Gastrocnemius medialis (tissue), 4 donors: ENCODE data around the gene FOSB. TPM values are rescaled to one million over a fixed set of nuclear protein-coding genes. Genes with fewer than 3 reads are reported as not detected.

Experiments
- ATAC-seq, 2 donors: fragments of 150-250 bp; one replicate each; pipeline ENCODE4 v1.9.1; 2016
- DNase-seq, 2 donors: peaks; one replicate each; pipeline ENCODE4 v3.0.0-alpha.2; 2019
- H3K27ac ChIP-seq, 4 donors: fragments of 200-600 bp; sonication (generic); 1 replicate in 1 of 4; 2 replicates in 3 of 4; pipeline ENCODE4 v1.5.1; 2016 to 2018; ENCODE audit warnings: mild to moderate bottlenecking in 2 of 4, moderate library complexity in 1 of 4
- H3K27me3 ChIP-seq, 3 donors: fragments of 200-600 bp; sonication (generic) in 2 of 3; 1 replicate in 1 of 3; 2 replicates in 2 of 3; pipeline versions ENCODE4 v1.5.1 to v1.6.0; 2016 to 2019; ENCODE audit warnings: mild to moderate bottlenecking in 1 of 3, moderate library complexity in 1 of 3
- H3K36me3 ChIP-seq, 2 donors: fragments of 200-600 bp; sonication (generic) in 1 of 2; one replicate each; pipeline ENCODE4 v1.5.1; 2017 to 2018
- H3K4me1 ChIP-seq, 2 donors: fragments of 200-600 bp; sonication (generic) in 1 of 2; one replicate each; pipeline ENCODE4 v1.5.1; 2016 to 2017; ENCODE audit warnings: mild to moderate bottlenecking in 2 of 2
- H3K4me3 ChIP-seq, 4 donors: fragments of 200-600 bp; sonication (generic) in 3 of 4; 1 replicate in 1 of 4; 2 replicates in 3 of 4; pipeline ENCODE4 v1.5.1; 2016 to 2019; ENCODE audit warnings: mild to moderate bottlenecking in 2 of 4
- H3K9me3 ChIP-seq, 3 donors: fragments of 200-600 bp; sonication (generic) in 2 of 3; 1 replicate in 1 of 3; 2 replicates in 2 of 3; pipeline ENCODE4 v1.5.1; 2016 to 2019
- CTCF ChIP-seq, 5 experiments: fragments of 450-650 bp in 3 of 5; fragments of 200-600 bp in 2 of 5; sonication (generic) in 2 of 5; IDR thresholded peaks in 4 of 5; conservative IDR thresholded peaks in 1 of 5; 1 replicate in 4 of 5; 2 replicates in 1 of 5; pipeline ENCODE4 v1.5.1; 2016 to 2019; ENCODE audit warnings: antibody characterized with exemption in 5 of 5, mild to moderate bottlenecking in 3 of 5, moderate library complexity in 3 of 5
- POLR2A ChIP-seq, 2 donors: fragments of 450-650 bp; IDR thresholded peaks; one replicate each; pipeline ENCODE4 v1.6.1; 2017; ENCODE audit warnings: antibody characterized with exemption in 2 of 2, mild to moderate bottlenecking in 2 of 2, moderate library complexity in 2 of 2
- in situ Hi-C, 4 donors: fragments of 200-750 bp; cut with MboI; loops; one replicate each; pipeline versions ENCODE4 v1.15.0 to v1.8.0; 2017; ENCODE audit warnings: low sequenced_read_pairs in 4 of 4
- intact Hi-C: fragments of 100-400 bp; cut with DNase I; formaldehyde crosslinking; loops from one replicate; pipeline ENCODE4 v1.15.1; 2023; ENCODE audit warnings: low total_unique reads
- total RNA-seq, 4 donors: library from RNA; depleted of rRNA; stranded (reverse); fragments of >200 nt; gene quantifications; one replicate each; pipeline versions ENCODE4 v1.1.0 to v1.2.3, GENCODE V29; 2016

Gene FOSB
- total RNA-seq, 4 donors from 2014 or later = 0.17 to 1.8 (median 1.6) TPM; not detected in 1

DNA sequence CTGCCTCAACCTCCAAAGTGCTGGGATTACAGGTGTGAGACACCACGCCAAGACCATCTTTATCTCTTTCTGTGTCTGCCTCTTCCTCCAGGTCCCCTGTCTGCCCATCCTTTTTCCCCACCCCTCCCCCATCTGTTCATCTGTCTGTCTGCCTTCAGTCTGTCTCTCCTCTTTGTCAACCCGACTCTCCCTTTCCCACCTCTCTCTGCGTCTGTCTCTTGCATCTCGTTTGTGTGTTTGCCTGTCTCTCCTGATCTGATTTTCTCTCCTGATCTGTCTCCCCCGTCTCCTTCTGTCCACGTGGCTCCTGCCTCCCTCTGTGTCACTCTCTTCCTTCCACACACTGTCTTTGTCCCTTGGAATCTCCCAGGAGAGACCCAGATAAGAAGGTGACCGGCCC, 49.4 kb downstream of the FOSB start:
- H3K27ac ChIP-seq = no peak overlapping the region
- H3K9me3 ChIP-seq = no peaks in the 10 kb centered on the region
- intact Hi-C loops = no loop called here
- TF ChIP-seq POLR2A (IDR thresholded peaks at IDR 0.05) (no peak), CTCF (IDR thresholded peaks at IDR 0.05 in 4 of 5, conservative IDR thresholded peaks at IDR 0.05 in 1 of 5) (no peak)
- H3K27me3 ChIP-seq = no peaks in the 10 kb centered on the region
- in situ Hi-C loops = no loop called here
- peaks cover 0 to 18% of the 10 kb centered on the region in 2 donors for H3K36me3 ChIP-seq
- no peak for ATAC-seq
- no peak overlapping the region for H3K4me3 ChIP-seq
- no peak for DNase-seq
- H3K4me1 ChIP-seq = peaks cover 3 to 29% of the 10 kb centered on the region in 2 donors

DNA sequence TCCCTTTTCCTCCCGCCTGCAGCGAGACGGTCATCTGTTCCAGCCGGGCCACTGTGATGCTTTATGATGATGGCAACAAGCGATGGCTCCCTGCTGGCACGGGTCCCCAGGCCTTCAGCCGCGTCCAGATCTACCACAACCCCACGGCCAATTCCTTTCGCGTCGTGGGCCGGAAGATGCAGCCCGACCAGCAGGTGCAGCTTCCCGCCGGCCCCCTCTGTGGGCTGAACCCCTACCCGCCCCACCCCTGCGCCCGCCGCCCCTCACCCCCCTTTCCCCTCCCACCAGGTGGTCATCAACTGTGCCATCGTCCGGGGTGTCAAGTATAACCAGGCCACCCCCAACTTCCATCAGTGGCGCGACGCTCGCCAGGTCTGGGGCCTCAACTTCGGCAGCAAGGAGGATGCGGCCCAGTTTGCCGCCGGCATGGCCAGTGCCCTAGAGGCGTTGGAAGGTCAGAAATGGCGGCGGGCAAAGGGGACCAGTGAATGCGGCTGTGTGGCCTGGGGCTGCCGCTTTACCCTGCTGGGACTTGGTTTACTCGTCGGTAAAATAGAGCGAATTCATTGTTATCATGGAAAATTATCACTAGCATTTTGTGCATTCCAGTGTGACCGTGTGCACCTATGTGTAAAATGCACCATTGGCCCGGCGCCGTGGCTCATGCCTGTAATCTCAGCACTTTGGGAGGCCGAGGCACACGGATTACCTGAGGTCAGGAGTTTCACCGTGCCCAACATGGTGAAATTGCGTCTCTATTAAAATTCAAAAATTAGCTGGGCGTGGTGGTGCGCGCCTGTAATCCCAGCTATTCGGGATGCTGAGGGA, 50.1 kb downstream of the FOSB start:
- ATAC-seq (no peak), DNase-seq (no peak)
- H3K4me3 ChIP-seq = no peak overlapping the region
- peaks cover 3 to 27% of the 10 kb centered on the region in 2 donors for H3K4me1 ChIP-seq
- H3K9me3 ChIP-seq = no peaks in the 10 kb centered on the region
- in situ Hi-C loops = no loop called here
- H3K27ac ChIP-seq = no peak overlapping the region
- H3K27me3 ChIP-seq = no peaks in the 10 kb centered on the region
- intact Hi-C loops = no loop called here
- peaks cover 0 to 18% of the 10 kb centered on the region in 2 donors for H3K36me3 ChIP-seq
- TF ChIP-seq CTCF (IDR thresholded peaks at IDR 0.05 in 4 of 5, conservative IDR thresholded peaks at IDR 0.05 in 1 of 5) (no peak), POLR2A (IDR thresholded peaks at IDR 0.05) (no peak)

DNA sequence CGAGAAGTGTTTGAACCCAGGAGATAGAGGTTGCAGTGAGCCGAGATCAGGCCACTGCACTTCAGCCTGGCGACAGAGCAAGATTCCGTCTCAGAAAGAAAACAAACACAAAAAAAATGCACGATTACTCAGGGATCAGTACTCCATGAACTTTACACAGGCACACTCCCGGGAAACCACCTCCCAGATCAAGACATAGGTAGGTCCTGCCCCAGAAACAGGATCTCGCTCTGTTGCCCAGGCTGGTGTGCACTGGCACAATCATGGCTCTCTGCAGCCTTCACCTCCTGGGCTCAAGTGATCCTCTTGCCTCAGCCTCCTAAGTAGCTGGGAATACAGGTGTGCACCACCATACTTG, 50.7 kb downstream of the FOSB start:
- H3K27ac ChIP-seq = no peak overlapping the region
- DNase-seq (no peak), ATAC-seq (no peak)
- no peaks in the 10 kb centered on the region for H3K27me3 ChIP-seq
- no peak overlapping the region for H3K4me3 ChIP-seq
- no peaks in the 10 kb centered on the region for H3K9me3 ChIP-seq
- H3K36me3 ChIP-seq = peaks cover 0 to 18% of the 10 kb centered on the region in 2 donors
- TF ChIP-seq CTCF (IDR thresholded peaks at IDR 0.05 in 4 of 5, conservative IDR thresholded peaks at IDR 0.05 in 1 of 5) (no peak), POLR2A (IDR thresholded peaks at IDR 0.05) (no peak)
- intact Hi-C loops (no loop called here), in situ Hi-C loops (no loop called here)
- peaks cover 3 to 21% of the 10 kb centered on the region in 2 donors for H3K4me1 ChIP-seq

- Histone ChIP-seq H3K36me3 (peaks cover 0 to 39% of the 10 kb centered on the region in 2 donors), H3K27me3 (no peaks in the 10 kb centered on the region), H3K9me3 (no peaks in the 10 kb centered on the region), H3K4me3 (no peak overlapping the region), H3K4me1 (peaks cover 0 to 11% of the 10 kb centered on the region in 2 donors), H3K27ac (peak overlapping the region in 1 of 4 donors; percentile 41)
- intact Hi-C loops (loop anchor here (2.0 kb wide), 1 partner anchor 159 kb away; no protein-coding TSS in a partner anchor), in situ Hi-C loops (loop anchor here in 2 of 4 donors (5.0 to 10.0 kb wide), 2 partner anchors 113 to 125 kb away; partner anchors contain the start of gene EML2 (in 1 of the 2))
- TF ChIP-seq POLR2A (IDR thresholded peaks at IDR 0.05) = no peak
- no peak for TF ChIP-seq CTCF (IDR thresholded peaks at IDR 0.05 in 4 of 5, conservative IDR thresholded peaks at IDR 0.05 in 1 of 5)
- ATAC-seq (no peak), DNase-seq (no peak)
Observed at GRCh38 chr19:45522010-45522941, 54.5 kb downstream of the FOSB start.
